GM18519 (cell line): ENCODE results near the gene ZMIZ1.

Source experiments
- ATAC-seq: cut with Tn5 transposase; IDR thresholded peaks from one replicate; pipeline ENCODE4 v1.9.1; 2021; ENCODE audit warnings: mild to moderate bottlenecking, moderate library complexity; ENCODE audit not compliant: unreplicated experiment, low FRiP score

ZMIZ1 gene

GRCh38 chr10:79292891-79293746 lies 224.4 kb downstream of the ZMIZ1 start:
- no peak for ATAC-seq

- no peak for ATAC-seq
These were observed 225.2 kb downstream of the ZMIZ1 start for GRCh38 chr10:79293841-79294581.

DNA sequence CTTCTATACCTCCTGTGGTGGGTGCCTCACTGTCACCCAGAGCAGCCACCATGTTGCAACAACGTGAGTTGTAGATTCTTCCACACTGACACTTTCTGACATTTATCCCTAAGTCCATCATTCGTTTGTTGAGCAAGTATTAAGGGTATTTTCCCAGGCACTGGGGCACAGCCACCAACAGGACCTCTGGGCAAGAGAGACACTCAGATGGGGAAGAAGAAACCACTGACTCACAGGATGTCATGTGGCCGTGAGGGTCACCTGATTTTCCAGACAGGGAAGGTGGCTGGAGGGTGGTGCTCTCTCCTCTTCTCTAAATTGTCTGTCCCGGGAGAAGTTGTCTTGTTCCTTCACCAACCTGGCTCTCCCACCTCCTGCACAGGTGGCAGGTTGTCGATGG lies 226.8 kb downstream of the ZMIZ1 start:
- no peak for ATAC-seq

GRCh38 chr10:79296431-79296830 lies 227.7 kb downstream of the ZMIZ1 start:
- no peak for ATAC-seq

DNA sequence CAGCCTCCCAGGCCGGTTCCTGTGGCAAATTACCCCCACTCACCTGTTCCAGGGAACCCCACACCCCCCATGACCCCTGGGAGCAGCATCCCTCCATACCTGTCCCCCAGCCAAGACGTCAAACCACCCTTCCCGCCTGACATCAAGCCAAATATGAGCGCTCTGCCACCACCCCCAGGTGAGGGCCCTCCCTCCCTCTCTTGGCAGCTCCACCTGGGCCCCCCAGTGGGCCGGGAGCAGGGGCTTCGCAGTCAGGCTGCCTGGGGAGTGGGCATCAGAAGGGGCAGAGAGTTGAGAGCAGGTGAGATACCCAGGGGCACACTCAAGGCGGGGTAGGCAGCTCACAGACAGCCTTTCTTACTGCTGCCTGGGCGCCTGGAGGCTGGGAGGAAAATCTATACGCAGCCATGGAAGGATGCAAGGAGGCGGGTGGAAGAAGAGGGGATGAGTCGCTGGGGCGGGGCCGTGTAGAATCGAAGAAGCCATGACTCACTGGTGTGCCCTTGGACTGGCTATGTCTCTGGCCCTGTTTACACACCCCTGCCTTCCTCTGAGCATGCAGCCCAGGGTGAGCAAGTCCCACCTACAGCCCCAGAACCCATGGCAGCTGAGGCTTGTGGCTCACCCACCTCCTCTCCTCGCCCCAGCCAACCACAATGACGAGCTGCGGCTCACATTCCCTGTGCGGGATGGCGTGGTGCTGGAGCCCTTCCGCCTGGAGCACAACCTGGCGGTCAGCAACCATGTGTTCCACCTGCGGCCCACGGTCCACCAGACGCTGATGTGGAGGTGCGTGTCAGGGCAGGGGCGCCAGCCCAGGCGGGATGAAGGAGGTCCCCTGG lies 229.9 kb downstream of the ZMIZ1 start:
- ATAC-seq: no peak

GRCh38 chr10:79299397-79300241 lies 230.9 kb downstream of the ZMIZ1 start:
- ATAC-seq: no peak

- no peak for ATAC-seq
These were observed 231.9 kb downstream of the ZMIZ1 start for GRCh38 chr10:79300711-79301110.

DNA sequence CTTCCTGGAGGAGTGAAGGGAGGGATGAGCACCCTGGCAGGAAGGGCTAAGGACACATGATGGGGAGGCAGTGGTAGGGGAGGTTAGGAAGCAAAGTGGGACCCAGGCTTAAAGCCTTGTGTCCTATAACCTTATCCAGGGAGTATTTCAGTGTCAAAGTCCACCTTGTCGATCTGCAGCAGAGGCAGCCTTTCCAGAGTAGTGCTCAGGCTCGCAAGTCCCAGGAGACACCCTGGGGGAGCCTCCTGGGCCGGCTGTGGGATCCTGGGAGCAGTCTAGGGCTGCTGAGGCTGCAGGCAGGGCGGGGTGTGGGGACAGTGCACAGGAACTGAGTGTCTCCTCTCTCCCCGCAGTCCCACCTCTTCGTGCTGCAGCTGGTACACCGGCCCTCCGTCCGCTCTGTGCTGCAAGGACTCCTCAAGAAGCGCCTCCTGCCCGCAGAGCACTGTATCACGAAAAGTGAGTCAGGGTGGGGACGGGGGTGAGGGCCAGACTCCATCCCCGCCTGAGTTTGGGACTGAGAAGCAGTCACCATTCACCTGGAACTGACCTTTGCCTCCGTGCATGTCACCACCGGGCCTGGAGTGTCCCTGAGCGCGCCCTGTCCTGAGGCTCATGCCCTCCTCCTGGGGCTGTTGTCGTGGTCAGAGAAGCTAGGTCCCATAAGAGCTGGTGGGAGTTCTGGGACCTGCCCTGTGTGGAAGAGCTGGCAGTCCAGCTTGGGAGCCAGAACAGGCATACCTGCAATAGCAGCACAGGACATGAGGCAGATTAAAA lies 233.2 kb downstream of the ZMIZ1 start:
- ATAC-seq: no peak

GRCh38 chr10:79303631-79304478 lies 235.1 kb downstream of the ZMIZ1 start:
- no peak for ATAC-seq

DNA sequence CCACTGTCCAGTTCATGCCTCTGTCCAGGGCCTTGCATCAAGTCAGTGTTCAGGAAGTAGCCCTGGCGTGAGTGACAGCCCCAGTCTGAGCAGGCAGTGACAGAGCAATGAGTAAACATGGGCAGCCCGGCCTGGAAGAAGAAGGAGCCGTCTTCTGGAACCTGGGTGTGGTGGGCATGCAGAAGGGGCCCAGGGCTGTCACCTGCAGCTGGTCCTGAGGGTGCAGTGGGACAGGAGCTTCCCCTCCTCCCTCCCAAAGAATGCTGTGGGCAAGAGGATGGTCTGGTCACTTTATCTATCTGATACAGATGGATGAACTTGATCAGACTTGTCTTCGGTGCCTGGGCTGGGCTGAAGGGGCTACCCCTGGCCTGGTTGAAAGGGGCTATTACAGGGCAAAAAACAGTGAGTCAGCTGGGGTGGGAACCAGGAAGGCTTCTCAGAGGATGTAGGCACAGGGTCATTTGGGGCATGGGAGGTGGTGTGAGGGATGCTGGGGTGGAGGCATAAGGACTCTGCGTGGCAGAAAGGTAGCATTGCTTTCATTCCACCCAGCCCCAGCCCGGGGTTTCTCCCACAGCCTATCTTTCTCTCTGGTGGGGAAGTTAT lies 235.8 kb downstream of the ZMIZ1 start:
- no peak for ATAC-seq

- ATAC-seq: no peak
These were observed 236.7 kb downstream of the ZMIZ1 start for GRCh38 chr10:79305515-79305914.

DNA sequence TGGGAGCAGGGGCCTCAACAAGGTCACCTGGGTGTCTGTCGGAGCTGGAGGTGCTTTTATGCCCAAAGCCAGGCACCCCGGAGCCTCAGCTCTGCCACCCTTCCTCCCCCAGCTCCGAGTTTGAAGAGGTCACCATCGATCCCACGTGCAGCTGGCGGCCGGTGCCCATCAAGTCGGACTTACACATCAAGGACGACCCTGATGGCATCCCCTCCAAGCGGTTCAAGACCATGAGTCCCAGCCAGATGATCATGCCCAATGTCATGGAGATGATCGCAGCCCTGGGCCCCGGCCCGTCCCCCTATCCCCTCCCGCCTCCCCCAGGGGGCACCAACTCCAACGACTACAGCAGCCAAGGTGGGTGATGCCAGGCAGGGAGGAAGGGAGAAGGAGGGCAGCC lies 237.2 kb downstream of the ZMIZ1 start:
- ATAC-seq: no peak

DNA sequence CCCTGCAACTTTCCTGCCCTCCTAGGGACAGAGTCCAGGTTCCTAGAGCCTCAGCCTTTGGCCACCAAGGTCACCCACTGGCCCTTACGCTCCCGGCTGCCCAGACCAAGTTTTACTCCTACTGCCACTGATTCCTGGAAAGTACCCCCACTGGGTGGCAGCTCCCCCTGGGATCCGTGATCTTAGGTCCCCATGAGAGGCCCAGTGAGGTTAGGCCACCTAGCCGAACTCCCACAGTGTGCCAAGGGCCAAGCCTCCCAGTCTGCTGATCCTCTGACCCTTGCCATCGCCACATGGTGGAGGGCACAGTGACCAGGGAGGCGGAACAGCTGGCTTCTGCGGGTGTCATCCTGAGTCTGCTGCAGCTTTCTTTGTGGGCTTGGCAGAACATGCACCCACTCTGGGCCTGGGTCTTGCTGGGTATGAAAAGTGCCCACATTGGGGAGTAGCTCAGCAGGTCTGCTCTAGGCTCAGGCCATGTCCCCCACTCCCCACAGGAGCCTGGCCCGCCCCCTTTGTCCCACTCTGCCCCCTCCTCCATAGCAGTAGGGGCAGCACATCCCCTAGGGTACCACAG lies 238.0 kb downstream of the ZMIZ1 start:
- ATAC-seq: no peak

DNA sequence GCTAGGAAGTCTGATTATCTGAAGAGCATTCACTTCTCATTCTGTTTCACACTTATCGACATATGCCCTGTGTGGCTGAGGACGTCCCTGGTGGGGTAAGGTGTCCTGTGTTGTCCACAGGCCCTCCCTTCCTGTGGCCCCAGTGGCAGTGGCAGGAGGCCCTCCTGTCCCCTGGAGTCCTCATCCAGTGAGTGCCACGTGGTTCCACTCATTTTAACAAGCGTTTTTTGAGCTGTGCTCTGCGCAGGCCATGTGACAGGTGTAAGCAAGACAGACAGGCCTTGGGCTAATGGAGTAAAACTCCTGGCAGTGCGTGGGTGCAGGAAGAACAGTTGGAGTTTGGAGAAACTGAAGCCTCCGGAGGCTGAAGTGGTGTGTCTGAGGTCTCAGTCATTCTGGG lies 239.2 kb downstream of the ZMIZ1 start:
- no peak for ATAC-seq

DNA sequence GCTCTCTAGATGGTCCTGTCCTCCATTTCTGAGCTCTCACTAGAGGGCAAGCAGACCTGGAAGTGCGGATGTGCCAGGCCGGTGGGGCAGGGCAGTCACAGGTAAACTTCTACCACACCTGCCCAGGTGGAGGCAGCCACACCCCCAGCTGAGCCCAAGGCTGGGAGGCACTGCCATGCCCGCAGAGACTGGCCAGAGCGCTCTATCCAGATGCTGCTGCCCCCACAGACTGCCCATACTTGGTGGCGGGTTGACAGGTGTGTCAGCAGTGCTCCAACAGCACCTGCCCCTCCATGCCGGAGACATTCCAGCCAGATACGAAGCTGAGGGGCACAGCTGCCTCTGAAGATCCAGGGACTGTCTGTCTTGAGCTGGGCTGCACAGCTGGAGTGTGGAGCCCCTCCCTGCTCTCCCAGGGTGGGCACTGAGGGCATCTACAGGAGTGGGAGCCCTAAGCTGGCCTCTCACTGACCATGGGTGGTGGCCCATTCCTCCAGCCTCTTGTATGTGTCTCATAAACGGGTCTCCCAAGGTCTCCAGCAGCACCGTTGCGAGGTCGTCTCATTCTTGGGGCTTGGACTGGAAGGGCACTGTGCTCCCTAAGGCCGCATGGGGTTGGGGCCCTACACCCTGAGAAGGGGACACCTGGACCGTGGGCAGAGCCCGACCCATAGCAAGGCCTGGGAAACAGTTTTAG lies 240.4 kb downstream of the ZMIZ1 start:
- no peak for ATAC-seq

DNA sequence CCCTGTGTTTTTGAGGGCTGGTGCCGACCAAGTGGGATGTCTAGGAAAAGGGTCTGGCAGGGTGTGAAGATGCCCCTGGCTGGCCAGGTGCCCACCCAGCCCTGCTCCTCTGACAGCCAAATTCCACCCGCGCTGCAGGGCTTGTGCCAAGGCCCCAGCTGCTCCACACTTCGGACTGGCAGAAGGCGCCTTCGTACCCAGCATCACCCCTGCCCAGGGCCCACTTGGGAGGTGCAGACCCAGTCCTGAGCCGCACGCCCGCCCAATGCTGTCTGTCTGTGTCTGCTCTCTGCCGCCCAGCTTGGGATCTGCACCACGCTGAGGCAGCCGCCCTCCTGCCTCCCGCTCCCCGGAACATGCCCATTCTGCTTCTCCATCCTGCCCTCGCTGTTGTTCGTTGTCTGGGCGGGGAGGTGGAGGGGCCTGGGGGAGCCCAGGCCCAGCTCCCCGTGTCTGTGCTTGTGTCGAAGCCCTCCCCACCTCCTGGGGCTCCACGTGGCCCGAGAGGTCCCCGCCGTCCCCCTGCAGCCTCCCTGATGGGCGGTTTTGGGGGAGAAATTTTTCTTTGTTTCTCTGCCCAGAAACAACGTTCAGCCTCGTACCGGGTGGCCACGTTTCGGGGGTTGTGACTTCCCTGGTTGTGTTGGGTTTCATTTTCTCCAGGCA lies 241.6 kb downstream of the ZMIZ1 start:
- ATAC-seq: no peak
